Fibroblast of villous mesenchyme (primary cell): ENCODE measurements around the gene AQP10. TPM values are rescaled to one million over a fixed set of nuclear protein-coding genes. Genes with fewer than 3 reads are reported as not detected.
"Not testable (repeated sequence)": the region's sequence is repeated elsewhere in the genome, so short reads cannot be mapped to it uniquely, and the experiment has no call there.

Source experiments
- DNase-seq: peaks from one replicate; pipeline ENCODE4 v3.0.0-alpha.2; 2010; ENCODE audit warnings: low read depth
- H3K4me3 ChIP-seq: 2 replicates; pipeline ENCODE4 v1.5.1; 2011; ENCODE audit warnings: low read depth, mild to moderate bottlenecking, low read length
- total RNA-seq: library from RNA; depleted of rRNA; stranded (reverse); fragments of >200 nt; gene quantifications from 2 replicates; pipeline ENCODE4 v1.2.3, GENCODE V29; 2012
- TF ChIP-seq, protein P1 (sequence below): IDR thresholded peaks from 2 replicates; pipeline ENCODE4 v1.5.1; 2012; ENCODE audit warnings: low read depth, mild to moderate bottlenecking, low read length; ENCODE audit not compliant: insufficient read depth

Gene AQP10
- total RNA-seq, 1 donor: not detected

DNA sequence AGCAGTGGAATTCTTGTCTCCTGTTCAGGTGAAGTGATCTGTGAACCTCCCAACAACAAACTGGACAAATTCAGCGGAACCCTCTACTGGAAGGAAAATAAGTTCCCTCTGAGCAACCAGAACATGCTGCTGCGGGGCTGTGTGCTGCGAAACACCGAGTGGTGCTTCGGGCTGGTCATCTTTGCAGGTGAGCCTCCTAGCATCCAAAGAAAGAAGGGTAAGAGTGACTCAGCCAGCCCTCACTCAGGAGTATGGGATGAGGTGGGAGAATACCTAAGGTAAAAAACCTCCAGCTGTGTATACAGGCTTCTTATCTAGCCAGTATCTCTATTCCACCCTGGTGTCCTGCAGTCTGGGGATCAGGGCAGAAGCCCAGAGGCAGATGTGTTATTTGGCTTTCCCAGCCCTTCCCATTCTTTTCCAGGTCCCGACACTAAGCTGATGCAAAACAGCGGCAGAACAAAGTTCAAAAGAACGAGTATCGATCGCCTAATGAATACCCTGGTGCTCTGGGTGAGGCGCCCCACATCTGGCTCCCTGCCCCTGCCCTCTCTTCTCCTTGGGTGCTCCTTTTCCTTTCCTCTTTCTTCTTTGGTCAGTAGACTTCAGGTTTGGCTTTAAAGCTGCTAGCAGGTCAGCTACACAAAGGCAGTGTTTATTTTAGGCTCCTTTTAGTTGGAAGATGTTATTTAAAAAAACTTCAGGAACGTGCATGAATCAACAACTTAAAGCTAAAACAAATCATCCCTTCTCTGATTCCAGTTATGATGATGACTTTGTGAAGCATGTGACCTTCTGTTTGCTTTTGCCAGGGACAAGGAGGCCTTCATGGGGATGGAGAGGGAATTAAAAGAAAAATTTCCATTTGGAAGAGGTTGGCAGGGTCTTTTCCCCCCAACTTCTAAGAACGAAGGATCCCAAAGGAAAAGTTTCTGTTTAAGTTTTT, 13.5 kb downstream of the AQP10 start:
- DNase-seq: peak; percentile 55
- TF ChIP-seq, protein P1, sequence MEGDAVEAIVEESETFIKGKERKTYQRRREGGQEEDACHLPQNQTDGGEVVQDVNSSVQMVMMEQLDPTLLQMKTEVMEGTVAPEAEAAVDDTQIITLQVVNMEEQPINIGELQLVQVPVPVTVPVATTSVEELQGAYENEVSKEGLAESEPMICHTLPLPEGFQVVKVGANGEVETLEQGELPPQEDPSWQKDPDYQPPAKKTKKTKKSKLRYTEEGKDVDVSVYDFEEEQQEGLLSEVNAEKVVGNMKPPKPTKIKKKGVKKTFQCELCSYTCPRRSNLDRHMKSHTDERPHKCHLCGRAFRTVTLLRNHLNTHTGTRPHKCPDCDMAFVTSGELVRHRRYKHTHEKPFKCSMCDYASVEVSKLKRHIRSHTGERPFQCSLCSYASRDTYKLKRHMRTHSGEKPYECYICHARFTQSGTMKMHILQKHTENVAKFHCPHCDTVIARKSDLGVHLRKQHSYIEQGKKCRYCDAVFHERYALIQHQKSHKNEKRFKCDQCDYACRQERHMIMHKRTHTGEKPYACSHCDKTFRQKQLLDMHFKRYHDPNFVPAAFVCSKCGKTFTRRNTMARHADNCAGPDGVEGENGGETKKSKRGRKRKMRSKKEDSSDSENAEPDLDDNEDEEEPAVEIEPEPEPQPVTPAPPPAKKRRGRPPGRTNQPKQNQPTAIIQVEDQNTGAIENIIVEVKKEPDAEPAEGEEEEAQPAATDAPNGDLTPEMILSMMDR: no peak

GRCh38 chr1:154335025-154335714, 14.3 kb downstream of the AQP10 start:
- DNase-seq: peak; percentile 85
- H3K4me3 ChIP-seq: no peak overlapping the region
- TF ChIP-seq, protein P1: peak; percentile 81

More for the DNA sequence above, 13.5 kb downstream of the AQP10 start:
- no peak overlapping the region for H3K4me3 ChIP-seq

GRCh38 chr1:154337253-154337894, 16.5 kb downstream of the AQP10 start:
- TF ChIP-seq, protein P1: no peak
- H3K4me3 ChIP-seq: no peak overlapping the region
- DNase-seq: no peak

GRCh38 chr1:154338875-154339274, 18.0 kb downstream of the AQP10 start:
- TF ChIP-seq, protein P1: no peak

DNA sequence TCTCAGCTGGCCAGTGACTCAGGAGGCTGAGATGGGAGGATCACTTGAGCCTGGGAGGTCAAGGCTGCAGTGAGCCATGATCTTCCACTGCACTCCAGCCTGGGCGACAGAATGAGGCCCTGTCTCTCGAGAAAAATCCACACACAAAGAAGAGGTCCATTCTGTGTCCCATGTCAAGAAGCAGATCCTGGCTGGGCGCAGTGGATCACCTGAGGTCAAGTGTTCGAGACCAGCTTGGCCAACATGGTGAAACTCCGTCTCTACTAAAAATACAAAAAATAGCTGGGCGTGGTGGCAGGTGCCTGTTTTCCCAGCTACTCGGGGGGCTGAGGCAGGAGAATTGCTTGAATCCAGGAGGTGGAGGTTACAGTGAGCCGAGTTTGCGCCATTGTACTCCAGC, 20.5 kb downstream of the AQP10 start:
- not testable (repeated sequence) for H3K4me3 ChIP-seq

More at GRCh38 chr1:154338875-154339274, 18.0 kb downstream of the AQP10 start:
- DNase-seq: no peak
- no peak overlapping the region for H3K4me3 ChIP-seq

GRCh38 chr1:154342132-154342531, 21.2 kb downstream of the AQP10 start:
- no peak for DNase-seq
- TF ChIP-seq, protein P1: no peak
- no peak overlapping the region for H3K4me3 ChIP-seq

More for the DNA sequence above, 20.5 kb downstream of the AQP10 start:
- not testable (repeated sequence) for DNase-seq
